Activated CD8-positive, alpha-beta memory T cell treated with anti-CD3 and anti-CD28 coated beads for 48 hours (primary cell): ENCODE data around the gene IPO11.
A peak's percentile ranks its signal among the peaks of the same experiment; 100 is the strongest.

Experiments used
- DNase-seq, 3 experiments: peaks; one replicate each; pipeline ENCODE4 v3.0.0-alpha.2; 2020; ENCODE audit warnings: low read depth in 2 of 3, low spot score in 2 of 3

Gene IPO11

DNA sequence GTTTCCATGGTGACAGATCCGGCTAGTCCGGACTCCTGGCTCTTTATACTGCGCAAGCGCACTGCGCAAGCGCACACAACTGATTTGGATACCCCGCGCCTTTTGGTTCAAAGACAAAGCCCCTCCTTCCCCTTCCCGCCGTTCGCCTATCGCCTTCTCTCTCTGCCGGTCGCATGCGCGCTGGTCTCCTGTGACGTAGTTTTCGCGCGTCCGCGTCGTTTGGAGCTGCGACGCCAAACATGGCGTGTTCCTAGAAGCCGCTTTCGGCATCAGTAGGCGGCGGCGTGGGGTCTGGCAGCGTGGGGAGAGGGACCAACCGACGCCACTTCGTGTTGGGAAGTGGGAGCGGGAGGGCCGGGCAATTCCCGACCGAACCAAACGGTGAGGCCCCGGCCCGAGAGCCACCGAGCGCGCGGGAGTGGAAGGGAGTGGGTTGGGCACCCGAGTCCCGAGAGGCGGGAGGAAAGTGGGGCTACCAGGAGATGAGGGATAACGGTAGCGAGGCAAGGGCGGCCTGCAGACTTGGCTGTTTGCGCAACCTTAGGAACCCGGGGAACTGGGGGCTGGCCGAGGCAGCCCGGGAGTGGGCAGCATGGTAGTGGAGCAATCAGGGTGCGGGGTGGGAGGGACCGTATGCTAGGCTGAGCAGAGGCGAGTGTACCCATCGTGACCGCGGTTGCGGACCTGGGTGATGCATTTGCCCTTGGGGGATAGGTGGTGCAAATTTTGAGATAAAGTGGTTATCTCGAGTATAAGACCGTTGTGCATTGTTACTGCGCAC, at the start of gene IPO11:
Gene IPO11, plus strand, starts transcription at position 215 of the 781 bp plus-strand sequence. CDS start 24,517 bp downstream, outside the sequence.
- peak; percentile 98 to 99 (median 99) for DNase-seq

DNA sequence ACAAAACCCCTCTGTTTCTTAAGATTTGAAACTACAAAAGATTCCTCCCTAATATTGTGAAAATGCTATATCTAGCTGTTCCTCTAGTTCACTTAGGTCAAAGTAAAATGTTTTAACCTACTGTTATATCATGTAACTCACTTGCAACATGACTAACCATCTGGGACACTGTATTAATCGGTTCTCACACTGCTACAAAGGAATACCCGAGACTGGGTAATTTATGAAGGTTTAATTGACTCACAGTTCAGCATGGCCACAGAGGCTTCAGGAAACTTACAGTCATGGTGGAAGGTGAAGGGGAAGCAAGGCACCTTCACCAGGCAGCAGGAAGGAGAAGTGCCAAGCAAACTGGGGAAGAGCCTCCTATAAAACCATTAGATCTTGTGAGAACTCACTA, 43.5 kb upstream of the IPO11 start:
- DNase-seq, result no peak

GRCh38 chr5:62371409-62371808, 41.2 kb upstream of the IPO11 start:
- no peak for DNase-seq

DNA sequence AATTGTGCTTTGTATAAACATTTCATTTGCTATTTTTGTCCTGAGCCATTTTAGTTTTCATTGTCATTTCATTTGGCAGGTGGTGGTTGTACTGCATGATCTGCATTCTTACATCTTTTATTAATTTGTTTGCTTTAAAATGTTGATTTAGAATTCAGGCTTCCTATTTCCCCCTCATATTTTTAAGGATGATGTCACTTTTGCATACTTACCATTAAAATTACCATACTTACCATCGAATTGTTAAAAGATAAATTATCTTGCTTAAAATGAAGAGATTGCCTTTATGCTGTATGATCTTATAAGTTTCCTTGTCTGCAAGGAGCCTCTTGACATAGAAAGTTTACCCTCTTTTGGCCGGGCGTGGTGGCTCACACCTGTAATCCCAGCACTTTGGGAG, 40.0 kb upstream of the IPO11 start:
- no peak for DNase-seq

DNA sequence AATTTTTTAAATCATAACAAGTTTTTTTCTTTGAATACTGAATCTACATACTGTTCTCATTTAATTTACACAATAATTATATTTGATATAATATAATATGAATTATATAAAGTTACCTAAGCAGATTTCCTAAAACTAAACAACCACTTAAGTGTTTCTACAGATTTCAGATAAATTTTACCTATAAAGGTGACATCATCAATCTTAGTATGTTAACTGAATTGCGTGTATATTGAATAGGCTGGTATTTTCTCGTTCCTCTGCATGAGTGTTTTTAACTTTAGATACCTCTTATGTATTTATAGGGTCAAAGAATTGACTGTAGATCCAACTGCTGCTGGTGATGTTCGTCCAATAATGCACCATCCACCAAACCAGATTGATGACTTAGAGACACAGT, 39.2 kb upstream of the IPO11 start:
- no peak for DNase-seq

DNA sequence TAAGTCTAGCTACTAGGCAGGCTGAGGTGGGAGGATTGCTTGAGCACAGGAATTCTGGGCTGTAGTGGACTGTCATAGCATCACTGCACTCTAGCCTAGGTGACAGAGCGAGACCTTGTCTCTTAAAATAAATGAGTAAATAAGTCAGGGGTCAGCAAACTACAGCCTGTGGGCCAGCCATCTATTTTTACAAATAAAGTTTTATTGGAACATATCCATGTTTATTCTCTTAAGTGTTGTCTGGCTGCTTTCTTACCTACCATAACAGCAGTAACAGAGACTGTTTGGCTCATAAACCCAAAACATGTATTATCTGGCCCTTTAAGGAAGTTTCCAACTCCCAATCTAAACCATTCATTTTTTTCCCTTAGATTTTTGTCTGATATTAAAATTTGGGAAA, 38.5 kb upstream of the IPO11 start:
- DNase-seq, result no peak

GRCh38 chr5:62375627-62376026, 36.9 kb upstream of the IPO11 start:
- DNase-seq, result no peak

GRCh38 chr5:62376064-62376463, 36.5 kb upstream of the IPO11 start:
- DNase-seq, result no peak

- no peak for DNase-seq
Measured at GRCh38 chr5:62385131-62385530, 27.4 kb upstream of the IPO11 start.

DNA sequence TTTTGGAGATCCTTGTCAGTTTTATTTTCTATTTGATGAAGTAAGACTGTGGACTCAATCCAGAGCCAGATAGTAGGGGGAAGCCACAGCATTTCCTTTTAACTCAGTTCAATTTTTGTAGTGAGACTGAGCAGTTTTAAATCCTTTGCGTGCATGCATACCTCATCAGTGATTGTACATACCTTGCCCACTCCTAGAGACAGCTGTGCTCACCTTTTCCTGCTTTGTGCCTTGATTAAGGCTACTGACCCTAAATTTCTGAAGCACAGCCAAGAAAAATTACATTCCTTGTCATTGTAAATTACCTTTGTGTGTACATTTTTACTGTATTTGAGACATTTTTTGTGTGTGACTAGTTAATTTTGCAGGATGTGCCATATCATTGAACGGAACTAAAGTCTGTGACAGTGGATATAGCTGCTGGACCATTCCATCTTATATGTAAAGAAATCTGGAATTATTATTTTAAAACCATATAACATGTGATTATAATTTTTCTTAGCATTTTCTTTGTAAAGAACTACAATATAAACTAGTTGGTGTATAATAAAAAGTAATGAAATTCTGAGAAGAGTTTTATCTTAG, 26.7 kb upstream of the IPO11 start:
- no peak for DNase-seq

DNA sequence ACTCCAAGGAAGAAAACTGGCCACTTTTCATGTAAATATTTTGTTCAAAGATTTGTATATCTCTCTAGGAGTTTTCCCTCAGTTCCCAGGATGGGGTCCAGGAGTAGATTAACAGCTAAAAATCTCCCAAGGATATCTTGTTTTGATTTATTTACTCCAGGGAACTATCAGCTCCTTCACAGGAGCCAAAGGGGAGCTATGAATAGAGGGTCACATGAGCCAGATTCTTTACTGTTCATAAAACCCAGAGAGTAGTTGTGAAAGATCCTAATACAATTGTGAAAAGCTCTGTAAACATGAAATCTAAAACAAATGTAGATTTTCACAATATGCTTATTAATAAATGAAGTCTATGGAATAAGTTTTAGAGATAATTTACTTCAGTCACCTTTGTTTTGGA, 25.7 kb upstream of the IPO11 start:
- DNase-seq, result no peak

DNA sequence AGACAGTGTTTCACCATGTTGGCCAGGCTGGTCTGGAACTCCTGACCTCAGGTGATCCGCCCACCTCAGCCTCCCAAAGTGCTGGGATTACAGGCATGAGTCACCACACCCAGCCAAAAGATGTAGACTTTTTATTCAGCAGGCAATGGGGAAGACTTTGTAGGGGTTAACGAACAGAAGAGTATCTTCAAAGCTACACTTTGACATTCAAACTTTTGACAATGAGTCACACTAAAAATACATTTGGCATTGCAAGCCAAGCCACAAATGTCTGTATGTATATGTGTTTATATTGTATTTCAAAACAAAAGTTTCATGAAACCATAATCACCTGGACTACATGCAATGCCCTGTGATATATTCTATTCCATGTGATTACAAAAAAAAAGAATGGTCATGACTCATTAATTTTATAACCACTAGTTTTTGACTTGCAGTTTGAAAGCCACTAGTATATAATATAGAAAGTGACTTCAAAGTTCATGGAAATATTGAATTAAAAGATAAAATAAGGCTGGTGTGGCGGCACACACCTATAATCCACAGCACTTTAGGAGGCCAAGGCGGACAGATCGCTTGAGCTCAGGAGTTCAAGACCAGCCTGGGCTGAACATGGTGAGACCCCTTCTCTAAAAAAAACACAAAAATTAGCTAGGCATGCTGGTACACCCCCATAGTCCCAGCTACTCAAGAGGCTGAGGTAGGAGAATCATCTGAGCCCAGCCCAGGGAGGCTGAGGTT, 17.2 kb upstream of the IPO11 start:
- no peak for DNase-seq

- DNase-seq, result peak; percentile 64 to 86 (median 86)
Measured at GRCh38 chr5:62403411-62404250, 8.9 kb upstream of the IPO11 start, which contains the start of gene DIMT1. Gene DIMT1, minus strand, starts transcription at chr5:62403905. Its CDS starts 133 bp downstream, at chr5:62403772.

GRCh38 chr5:62413711-62414110, 1.1 kb downstream of the IPO11 start:
- DNase-seq, result no peak

DNA sequence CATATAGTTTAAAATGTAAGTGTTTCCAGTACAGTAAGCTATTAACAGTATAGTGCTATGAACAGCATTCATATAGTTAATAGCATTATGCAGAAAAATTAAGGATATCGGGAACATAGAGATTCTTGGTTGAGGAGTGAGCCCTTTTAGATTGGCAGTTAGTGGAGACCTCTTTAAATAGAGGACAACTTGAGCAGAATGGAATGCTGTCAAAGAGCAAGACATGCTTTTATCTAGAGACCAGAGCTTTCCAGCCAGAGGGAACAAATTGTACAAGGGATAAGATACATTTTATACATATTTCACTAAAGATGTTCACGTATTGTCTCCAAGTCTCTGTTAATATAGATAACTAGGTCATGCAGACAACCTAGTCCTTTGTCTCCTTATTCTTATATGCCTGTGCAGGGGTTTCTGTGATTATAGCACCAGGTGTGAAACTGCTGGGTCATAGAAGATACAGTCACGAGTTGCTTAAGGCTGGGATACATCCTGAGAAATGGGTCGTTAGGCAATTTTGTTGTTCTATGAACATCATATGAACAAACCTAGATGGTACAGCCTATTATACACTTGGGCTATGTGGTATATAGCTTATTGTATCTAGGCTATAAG, 6.0 kb downstream of the IPO11 start:
- DNase-seq, result no peak

GRCh38 chr5:62419609-62420008, 7.0 kb downstream of the IPO11 start:
- DNase-seq, result no peak

- no peak for DNase-seq
Measured at GRCh38 chr5:62421414-62421813, 8.9 kb downstream of the IPO11 start.

GRCh38 chr5:62424763-62425162, 12.2 kb downstream of the IPO11 start:
- no peak for DNase-seq

- no peak for DNase-seq
Measured at GRCh38 chr5:62431735-62432620, 19.4 kb downstream of the IPO11 start.

DNA sequence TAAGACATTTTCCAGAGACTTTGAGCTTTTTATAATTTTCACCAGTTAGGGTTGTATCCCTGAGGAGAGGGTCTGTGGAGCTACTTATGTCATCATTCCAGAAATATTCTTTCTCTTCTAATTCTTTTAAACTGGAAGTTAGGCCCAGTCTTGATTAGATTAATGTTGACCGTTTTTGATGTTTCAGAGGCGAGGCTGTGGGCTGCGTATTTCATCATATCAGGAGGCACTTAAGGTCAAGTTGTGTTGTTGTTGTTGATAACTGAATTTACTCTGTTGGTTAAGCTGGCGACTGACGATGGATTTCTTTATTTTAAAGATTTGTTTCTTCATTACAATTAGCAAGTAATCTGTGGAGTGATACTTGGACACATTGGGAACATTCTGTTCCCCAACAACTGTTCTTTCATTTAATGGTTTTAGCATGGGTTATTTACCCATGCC, 20.1 kb downstream of the IPO11 start:
- no peak for DNase-seq
